ES-I3 (cell line): ENCODE measurements around the gene PRKG2.

Experiments
- H3K36me3 ChIP-seq: 2 replicates; pipeline ENCODE4 v1.6.1; 2013; ENCODE audit warnings: mild to moderate bottlenecking, low read length, control low read depth, moderate library complexity; ENCODE audit not compliant: insufficient read depth
- H3K4me1 ChIP-seq: 2 replicates; pipeline ENCODE4 v1.6.1; 2013; ENCODE audit warnings: mild to moderate bottlenecking, control low read depth, low read length; ENCODE audit not compliant: insufficient read depth
- H3K9ac ChIP-seq: 2 replicates; pipeline ENCODE4 v1.6.1; 2013; ENCODE audit warnings: low read depth, mild to moderate bottlenecking, low read length, moderate library complexity
- H3K9me3 ChIP-seq: 2 replicates; pipeline ENCODE4 v1.6.1; 2013; ENCODE audit warnings: mild to moderate bottlenecking, low read length, moderate library complexity; ENCODE audit not compliant: control insufficient read depth, insufficient read depth

PRKG2 gene

DNA sequence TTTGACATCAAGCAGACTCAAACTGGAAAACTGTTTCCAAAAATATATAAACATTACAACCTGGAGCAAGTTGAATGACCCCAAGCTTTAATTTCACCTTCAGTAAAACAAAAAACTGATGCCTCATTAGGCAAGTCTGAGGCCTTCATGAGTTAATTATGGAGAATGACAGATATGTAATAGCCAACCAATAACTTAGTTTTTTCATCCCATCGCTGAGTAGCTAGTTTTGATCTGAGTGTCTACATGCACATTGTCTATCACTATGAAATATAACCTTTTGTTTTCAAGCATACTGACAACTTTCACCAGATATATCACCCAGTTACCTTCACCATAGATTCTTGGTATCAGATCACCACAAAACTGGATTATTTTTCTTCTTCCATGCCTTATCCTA, 16.4 kb downstream of the PRKG2 start:
- Histone ChIP-seq H3K9ac (no peak overlapping the region), H3K36me3 (no peaks in the 10 kb centered on the region), H3K4me1 (no peaks in the 10 kb centered on the region), H3K9me3 (no peaks in the 10 kb centered on the region)

DNA sequence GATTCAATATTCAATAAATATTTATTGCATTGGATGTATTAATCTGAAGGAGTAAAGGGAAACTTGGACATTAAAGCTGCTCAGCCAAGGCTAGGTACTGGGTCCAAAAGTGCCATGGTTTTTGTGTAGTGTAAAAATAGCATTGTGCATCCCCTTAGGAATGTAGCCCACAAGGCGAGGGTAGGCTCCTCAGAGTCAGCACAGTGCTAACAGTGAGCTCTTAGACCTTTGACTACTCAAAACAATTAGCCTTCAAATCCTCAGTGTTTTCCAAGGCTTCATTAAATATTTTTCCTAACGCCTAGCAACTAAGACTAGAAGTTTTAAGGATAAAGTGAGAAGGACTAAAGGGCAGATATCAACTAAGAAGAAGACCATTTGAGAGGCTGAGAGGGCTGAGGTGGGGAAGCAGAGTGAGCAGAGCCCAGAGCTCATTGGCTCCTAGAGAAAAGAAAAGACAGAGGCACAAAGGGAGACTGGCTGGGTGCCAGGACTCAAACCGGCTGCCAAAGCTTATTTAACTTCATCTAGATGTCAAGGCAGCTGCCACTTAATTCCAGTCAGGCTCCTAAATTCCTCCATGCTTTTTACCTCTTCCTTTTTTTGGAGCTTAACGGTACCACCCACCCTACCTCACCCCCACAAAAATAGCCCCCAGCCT, 17.0 kb downstream of the PRKG2 start:
- H3K9me3 ChIP-seq = no peaks in the 10 kb centered on the region
- no peaks in the 10 kb centered on the region for H3K36me3 ChIP-seq
- no peaks in the 10 kb centered on the region for H3K4me1 ChIP-seq
- no peak overlapping the region for H3K9ac ChIP-seq

DNA sequence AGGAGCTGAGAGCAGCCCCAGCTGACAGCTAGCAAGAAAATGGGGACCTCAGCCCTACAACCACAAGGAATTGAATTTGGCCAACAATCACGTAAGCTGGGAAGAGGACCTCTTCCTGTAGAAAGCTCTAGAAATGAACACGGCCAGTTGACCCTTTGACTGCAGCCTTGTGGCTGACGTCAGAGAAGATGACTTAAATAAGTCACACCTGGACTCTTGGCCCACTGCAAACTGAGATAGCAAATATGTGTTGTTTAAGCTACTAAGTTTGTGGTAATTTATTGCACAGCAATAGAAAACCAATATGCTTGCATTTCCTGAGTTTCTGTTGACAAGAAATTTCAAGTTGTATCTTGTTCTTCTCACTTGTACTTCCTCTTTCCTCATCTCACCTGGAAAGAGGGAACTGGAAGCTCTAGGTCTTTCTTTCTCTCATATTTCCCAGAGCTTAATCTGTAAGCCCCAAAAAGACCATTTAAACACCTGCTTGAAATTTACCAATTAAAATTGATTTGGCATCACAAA, 18.8 kb downstream of the PRKG2 start:
- Histone ChIP-seq H3K9me3 (no peaks in the 10 kb centered on the region), H3K9ac (no peak overlapping the region), H3K36me3 (no peaks in the 10 kb centered on the region), H3K4me1 (no peaks in the 10 kb centered on the region)

DNA sequence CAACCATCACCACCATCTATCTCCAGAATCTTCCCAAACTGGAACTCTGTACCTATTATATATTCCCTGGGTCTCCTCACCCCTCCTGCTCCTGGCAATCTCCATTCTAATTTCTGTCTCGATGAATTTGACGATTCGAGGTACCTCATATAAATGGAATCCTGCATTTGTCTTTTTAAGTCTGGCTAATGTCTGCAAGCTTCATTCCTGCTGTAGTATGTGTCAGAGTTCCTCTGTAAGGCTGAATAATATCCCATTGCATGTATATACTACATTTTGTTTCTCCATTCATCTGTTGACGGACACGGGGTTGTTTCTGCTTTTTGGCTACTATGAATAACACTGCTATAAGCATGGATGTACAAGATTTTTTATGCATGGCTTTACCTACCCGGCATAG, 19.5 kb downstream of the PRKG2 start:
- Histone ChIP-seq H3K9me3 (no peaks in the 10 kb centered on the region), H3K4me1 (no peaks in the 10 kb centered on the region), H3K36me3 (no peaks in the 10 kb centered on the region), H3K9ac (no peak overlapping the region)

DNA sequence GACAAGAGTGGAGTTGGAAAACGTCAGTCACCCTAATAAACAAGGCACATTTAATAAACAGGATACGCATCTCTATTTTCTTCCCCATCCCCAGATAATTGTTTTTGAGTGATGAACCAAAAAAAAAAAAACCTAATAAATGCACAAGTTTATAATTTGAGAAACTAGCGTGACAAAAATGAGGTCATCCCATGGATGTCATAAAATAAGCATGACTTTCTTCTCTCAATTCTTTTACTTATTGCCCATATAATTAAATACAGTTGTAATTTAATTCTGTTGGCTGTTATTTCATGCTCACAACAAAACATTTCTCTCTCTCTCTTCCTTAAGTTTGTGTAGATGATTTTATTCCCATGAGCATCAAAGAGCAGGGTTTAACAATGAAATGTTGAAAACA, 20.7 kb downstream of the PRKG2 start:
- Histone ChIP-seq H3K36me3 (no peaks in the 10 kb centered on the region), H3K4me1 (no peaks in the 10 kb centered on the region), H3K9ac (no peak overlapping the region), H3K9me3 (no peaks in the 10 kb centered on the region)

DNA sequence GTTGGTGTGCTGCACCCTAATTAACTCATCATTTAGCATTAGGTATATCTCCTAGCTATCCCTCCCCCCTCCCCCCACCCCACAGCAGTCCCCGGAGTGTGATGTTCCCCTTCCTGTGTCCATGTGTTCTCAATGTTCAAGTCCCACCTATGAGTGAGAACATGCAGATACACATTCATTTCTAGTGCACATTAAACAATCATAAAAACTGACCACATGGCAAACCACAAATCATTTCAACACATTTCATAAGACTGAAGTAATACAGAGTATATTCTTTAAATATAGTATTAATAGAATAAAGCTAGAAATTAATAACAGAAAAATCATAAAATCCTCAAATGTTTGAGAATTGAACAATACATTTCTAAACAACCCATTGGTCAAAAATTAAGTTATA, 34.1 kb downstream of the PRKG2 start:
- H3K4me1 ChIP-seq = no peaks in the 10 kb centered on the region
- H3K9me3 ChIP-seq = no peaks in the 10 kb centered on the region
- H3K36me3 ChIP-seq = no peaks in the 10 kb centered on the region
- H3K9ac ChIP-seq = no peak overlapping the region

DNA sequence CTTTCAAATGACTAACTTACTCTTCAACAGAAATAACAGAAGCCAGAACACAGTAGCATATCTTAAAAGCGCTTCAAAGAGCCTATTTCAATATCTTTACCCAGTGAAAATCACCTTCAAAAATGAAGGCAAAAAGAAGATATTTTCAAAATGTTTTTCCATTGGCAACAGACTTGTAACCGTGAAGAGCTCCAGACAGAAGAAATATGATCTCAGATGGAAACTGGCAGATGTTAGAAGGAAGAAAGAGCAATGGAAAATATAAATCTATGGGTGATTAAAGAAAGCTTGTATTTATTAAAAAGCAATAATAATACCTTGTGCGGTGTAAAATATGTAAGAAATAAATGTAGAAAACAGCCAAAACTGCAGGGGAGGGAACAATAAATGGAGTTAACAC, 35.7 kb downstream of the PRKG2 start:
- Histone ChIP-seq H3K36me3 (no peaks in the 10 kb centered on the region), H3K9ac (no peak overlapping the region), H3K9me3 (no peaks in the 10 kb centered on the region), H3K4me1 (no peaks in the 10 kb centered on the region)

DNA sequence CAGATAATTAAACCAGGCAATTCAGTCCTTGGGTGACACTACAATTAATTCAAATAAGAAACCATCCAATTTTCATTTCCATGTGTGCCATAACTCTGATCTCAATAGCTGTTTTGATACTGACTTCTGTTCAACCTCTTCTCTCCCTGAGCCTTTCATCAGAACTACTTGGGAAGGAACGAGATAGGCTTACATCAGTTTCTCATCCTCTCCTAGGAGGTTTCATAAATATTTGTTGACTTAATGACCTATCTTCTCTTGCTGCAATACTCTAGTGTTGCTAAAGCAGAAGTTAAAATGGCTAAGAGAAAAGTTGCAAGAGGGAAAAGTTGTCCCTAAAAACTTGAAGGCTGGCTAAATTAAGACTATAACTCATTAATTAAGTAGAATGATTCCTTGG, 41.8 kb downstream of the PRKG2 start:
- Histone ChIP-seq H3K36me3 (no peaks in the 10 kb centered on the region), H3K9ac (no peak overlapping the region), H3K4me1 (no peaks in the 10 kb centered on the region), H3K9me3 (no peaks in the 10 kb centered on the region)

DNA sequence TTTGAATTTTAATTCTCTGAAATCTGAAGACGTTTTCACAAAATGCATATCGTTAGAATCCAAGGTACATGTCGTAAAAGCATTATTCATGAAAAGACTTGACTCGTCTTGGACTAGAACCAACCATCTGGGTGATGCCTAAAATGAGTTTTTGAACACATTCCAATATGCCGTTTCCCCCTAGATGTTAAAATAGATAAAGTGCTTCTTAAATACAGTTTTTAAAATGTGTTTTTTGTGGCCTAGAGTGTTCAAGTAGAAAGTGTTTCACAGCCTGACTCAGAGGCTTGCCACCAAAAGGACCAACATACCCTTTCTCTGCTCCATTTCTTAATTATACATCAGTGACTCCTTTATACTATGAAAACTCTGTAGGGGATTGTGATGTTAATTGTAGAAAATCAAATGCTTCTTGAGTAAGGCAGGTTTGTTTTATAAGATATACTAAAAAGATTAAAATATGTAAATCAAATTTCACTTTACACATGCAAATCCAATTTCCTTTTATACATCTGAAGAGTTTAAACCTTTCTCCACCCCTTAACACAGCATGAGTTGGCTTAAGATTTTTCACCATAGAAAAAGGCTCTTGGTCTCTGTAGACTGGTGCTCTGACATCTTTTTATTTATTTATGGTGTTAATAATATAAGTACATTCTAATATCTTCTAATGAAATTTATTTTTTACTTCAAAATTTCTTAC, 48.4 kb downstream of the PRKG2 start:
- H3K4me1 ChIP-seq = 0 out of 2 replicates have a peak, but pooled peaks cover 6% of the 10 kb centered on the region
- H3K9me3 ChIP-seq = no peaks in the 10 kb centered on the region
- no peaks in the 10 kb centered on the region for H3K36me3 ChIP-seq
- H3K9ac ChIP-seq = no peak overlapping the region

DNA sequence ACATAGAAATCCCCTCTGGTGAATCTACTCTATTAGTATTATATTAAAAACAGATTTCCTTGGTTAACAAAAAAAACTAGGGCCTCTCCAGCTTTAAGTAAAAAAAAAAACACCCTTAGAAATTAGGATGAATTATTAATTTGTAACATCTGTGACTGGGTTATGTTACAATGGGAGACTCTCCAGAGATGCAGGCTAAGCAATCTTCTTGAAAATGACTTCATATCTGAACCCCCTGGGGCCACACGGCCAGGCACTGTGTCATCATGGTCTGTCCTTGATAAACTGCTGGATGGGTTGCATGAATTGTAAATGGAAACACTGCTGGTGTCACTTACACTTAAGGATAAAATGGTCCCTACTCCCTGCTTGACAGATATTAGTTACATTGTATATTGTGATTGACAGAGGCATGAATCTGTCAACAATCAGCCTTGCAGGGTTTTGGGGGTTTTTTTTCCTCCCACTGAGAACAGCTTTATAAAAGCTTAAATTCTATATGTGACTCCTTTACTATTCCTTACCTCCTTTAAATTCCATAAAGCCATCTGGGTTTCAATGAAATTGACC, 49.1 kb downstream of the PRKG2 start:
- Histone ChIP-seq H3K36me3 (no peaks in the 10 kb centered on the region), H3K9ac (no peak overlapping the region), H3K4me1 (0 out of 2 replicates have a peak, but pooled peaks cover 6% of the 10 kb centered on the region), H3K9me3 (no peaks in the 10 kb centered on the region)

DNA sequence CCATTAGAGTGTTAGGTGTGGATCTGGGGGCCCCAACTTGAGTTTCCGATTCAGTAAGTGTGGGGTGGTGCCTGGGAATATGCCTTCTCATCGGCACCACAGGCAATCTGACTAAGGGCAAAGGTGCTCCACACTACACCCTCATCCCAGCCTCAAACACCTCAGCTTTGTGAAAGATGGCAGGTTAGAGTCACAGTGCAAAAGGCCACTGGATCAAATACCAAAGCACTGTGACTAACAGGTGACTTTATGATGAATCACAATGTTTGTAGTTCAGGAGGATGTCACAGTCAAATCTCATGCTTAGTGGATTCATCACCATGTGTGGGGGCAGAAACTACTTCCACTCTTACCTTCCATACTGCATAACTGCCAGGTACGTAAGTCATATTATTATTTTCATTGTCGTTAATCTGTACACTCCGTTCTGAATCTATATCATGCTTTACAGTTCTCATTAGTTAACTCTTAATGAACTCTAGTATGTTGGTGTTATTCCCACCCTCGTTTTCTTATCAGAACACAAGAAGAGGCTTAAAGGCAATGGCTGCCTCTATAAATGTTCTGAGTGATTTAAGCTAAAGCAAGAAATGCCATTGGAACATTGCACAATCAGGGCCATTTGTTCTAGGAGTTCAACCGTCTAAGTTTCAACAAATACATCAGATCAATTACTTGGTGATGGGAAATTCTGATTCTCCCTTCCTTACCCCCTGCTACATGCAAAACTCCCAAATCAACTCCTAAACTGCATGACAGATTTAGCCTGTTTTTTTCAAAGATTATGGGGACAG, 50.2 kb downstream of the PRKG2 start:
- Histone ChIP-seq H3K4me1 (0 out of 2 replicates have a peak, but pooled peaks cover 6% of the 10 kb centered on the region), H3K9me3 (no peaks in the 10 kb centered on the region), H3K36me3 (no peaks in the 10 kb centered on the region), H3K9ac (no peak overlapping the region)

DNA sequence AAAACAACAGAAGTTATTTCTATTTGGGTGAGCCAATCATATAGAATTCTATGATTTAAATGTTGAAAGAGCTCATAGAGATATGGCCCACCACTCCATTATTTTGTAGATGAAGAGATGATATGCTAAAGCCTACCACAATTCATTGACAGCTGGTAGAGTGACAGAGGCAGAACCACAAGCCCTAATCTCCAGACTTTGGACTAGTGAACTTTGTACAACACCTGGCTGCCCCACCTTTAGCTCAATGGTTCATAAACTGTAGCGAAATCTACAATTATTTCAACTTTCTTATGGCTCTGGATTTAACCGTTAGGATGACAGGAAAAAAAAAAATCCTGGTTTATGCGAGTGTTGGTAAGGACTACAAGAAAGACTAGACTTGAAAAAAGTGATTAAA, 50.9 kb downstream of the PRKG2 start:
- Histone ChIP-seq H3K9me3 (no peaks in the 10 kb centered on the region), H3K4me1 (0 out of 2 replicates have a peak, but pooled peaks cover 6% of the 10 kb centered on the region), H3K36me3 (no peaks in the 10 kb centered on the region), H3K9ac (no peak overlapping the region)

DNA sequence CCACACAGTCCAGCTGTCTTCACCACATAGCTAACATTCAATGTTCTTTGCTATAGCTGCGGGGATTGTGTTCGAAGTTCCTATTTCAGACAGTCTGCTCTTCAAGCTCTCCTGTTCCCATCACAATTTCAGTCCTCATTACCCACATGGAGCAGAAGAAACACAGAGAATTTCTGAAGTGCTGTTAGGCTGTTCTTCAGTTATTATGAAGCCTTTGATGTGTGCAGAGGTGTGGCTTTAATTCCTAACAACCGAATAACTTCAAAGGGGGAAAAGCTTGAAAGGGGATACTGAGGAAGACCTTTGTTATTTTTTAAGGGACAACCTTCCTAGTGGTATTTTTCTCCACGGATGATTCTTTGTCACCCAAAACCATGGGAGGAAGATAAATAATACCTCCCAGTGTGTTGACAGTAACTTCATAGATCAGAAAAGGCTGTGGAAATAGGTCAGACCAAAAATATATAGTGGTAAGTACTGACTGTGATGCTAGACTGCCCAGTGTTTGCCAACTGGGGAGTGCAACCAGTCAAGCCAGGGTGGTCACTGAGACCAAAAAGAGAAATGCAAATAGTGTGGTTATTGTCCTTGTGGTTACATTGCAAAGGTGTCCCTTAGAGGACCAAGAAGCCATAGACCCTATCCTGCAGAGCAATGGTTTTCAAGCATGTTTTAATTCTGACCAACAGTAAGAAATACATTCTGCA, 52.1 kb downstream of the PRKG2 start:
- 0 out of 2 replicates have a peak, but pooled peaks cover 6% of the 10 kb centered on the region for H3K4me1 ChIP-seq
- no peaks in the 10 kb centered on the region for H3K9me3 ChIP-seq
- no peak overlapping the region for H3K9ac ChIP-seq
- H3K36me3 ChIP-seq = no peaks in the 10 kb centered on the region
